HepG2 (cell line): Measurements from ENCODE around the gene MB21D2.

ENCODE experiments used
- BHLHE40 ChIP-seq: IDR thresholded peaks from 2 replicates; pipeline ENCODE4 v1.6.1; 2011; ENCODE audit warnings: low read length, improper control_type of control experiment
- BRD4 ChIP-seq: sonication (generic); formaldehyde crosslinking; IDR thresholded peaks from 2 replicates; pipeline ENCODE4 v1.4.0; 2020; ENCODE audit warnings: missing genetic modification reagents
- ELF4 ChIP-seq: sonication (generic); formaldehyde crosslinking; IDR thresholded peaks from 2 replicates; pipeline ENCODE4 v1.5.0; 2020; ENCODE audit warnings: missing genetic modification reagents, mild to moderate bottlenecking, moderate library complexity, borderline replicate concordance
- FOXK1 ChIP-seq: sonication (generic); formaldehyde crosslinking; IDR thresholded peaks from 2 replicates; pipeline ENCODE4 v1.4.0; 2020; ENCODE audit warnings: low read depth, missing genetic modification reagents, borderline replicate concordance
- HDAC2 ChIP-seq: sonication (generic); formaldehyde crosslinking; IDR thresholded peaks from 2 replicates; pipeline ENCODE4 v1.4.0; 2020; ENCODE audit warnings: missing genetic modification reagents
- MZF1 ChIP-seq: sonication (generic); formaldehyde crosslinking; IDR thresholded peaks from 2 replicates; pipeline ENCODE4 v1.8.1; 2023; ENCODE audit warnings: mild to moderate bottlenecking, missing genetic modification reagents, borderline replicate concordance
- NBN ChIP-seq: fragments of 450-650 bp; conservative IDR thresholded peaks from 2 replicates; pipeline ENCODE4 v1.6.1; 2017
- PBX2 ChIP-seq: IDR thresholded peaks from 2 replicates; pipeline ENCODE4 v1.6.1; 2016; ENCODE audit warnings: control low read depth
- POGK ChIP-seq: sonication (generic); formaldehyde crosslinking; conservative IDR thresholded peaks from 2 replicates; pipeline ENCODE4 v1.8.0; 2022; ENCODE audit warnings: mild to moderate bottlenecking, moderate library complexity, missing genetic modification reagents
- RNF2 ChIP-seq: fragments of 450-650 bp; conservative IDR thresholded peaks from 2 replicates; pipeline ENCODE4 v1.6.1; 2016; ENCODE audit warnings: low read depth
- RXRB ChIP-seq: IDR thresholded peaks from 2 replicates; pipeline ENCODE4 v1.6.1; 2016; ENCODE audit warnings: borderline replicate concordance, missing genetic modification reagents, missing compliant biosample characterization
- ZNF138 ChIP-seq: sonication (generic); formaldehyde crosslinking; IDR thresholded peaks from 2 replicates; pipeline ENCODE4 v1.5.0; 2020; ENCODE audit warnings: mild to moderate bottlenecking, low read depth, missing genetic modification reagents
- ZNF407 ChIP-seq: sonication (generic); formaldehyde crosslinking; IDR thresholded peaks from one replicate; pipeline ENCODE4 v1.5.1; 2020; ENCODE audit warnings: mild to moderate bottlenecking, missing genetic modification reagents; ENCODE audit errors: not compliant biosample characterization
- ZSCAN9 ChIP-seq: IDR thresholded peaks from 2 replicates; pipeline ENCODE4 v1.6.1; 2016; ENCODE audit warnings: borderline replicate concordance

GRCh38 chr3:192778508-192778907 lies 139.1 kb downstream of the MB21D2 start:
- TF ChIP-seq ZNF138 (no peak), BHLHE40 (no peak), ZSCAN9 (no peak), RNF2 (no peak), RXRB (CRISPR knock-in tag) (no peak), NBN (no peak), POGK (no peak), PBX2 (CRISPR knock-in tag) (no peak), MZF1 (CRISPR knock-in tag) (no peak), HDAC2 (CRISPR knock-in tag) (no peak), FOXK1 (CRISPR knock-in tag) (no peak), BRD4 (CRISPR knock-in tag) (no peak), ELF4 (CRISPR knock-in tag) (no peak), ZNF407 (CRISPR knock-in tag) (no peak)
